ENCODE results near the gene EFNB2.

DNA sequence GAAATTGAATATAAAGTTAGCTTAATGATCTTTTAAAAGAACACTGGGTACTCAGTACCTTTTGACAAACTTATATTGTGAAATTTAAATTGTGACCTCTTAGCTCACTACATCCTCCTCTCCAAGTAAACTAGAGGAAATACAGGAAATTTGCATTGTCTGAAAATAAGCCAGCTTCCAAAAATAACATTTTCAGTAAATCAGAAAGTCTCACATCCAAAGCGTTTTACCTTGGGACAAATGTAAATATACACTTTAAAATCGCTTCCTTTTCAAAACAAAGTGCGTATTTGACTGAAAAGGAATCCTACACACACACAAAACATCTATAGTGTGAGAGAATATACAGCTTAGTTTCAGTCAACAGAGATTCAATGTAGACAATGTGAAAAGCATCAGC, 2.1 kb upstream of the EFNB2 start:
- TF ChIP-seq POLR2AphosphoS5 (IDR thresholded peaks at IDR 0.05; ENCODE audit: low read depth, low read length) (no peak), SIN3A (IDR thresholded peaks at IDR 0.05; ENCODE audit: borderline replicate concordance, insufficient read depth, low read length) (no peak)

Data from PFSK-1 (cell line).